Neuronal stem cell (in vitro differentiated cells): ENCODE measurements around the gene RNF212. TPM values are rescaled to one million over a fixed set of nuclear protein-coding genes. Genes with fewer than 3 reads are reported as not detected.

Source experiments
- small RNA-seq: library from polyadenylated mRNA; stranded (forward); fragments of <200 nt; extraction: miRNeasy Mini kit (QIAGEN cat#:217004); gene quantifications from one replicate; pipeline ENCODE3, GENCODE V24; 2013; ENCODE audit not compliant: insufficient read depth

RNF212 gene

Small RNAs within 50 kb of the gene (small RNA-seq; reads per million reads assigned to genes)
- gene RF00554 = not detected
